Endometrial microvascular endothelial cells (primary cell): Measurements from ENCODE around the gene IRF2BP2. TPM values are rescaled to one million over a fixed set of nuclear protein-coding genes. Genes with fewer than 3 reads are reported as not detected.

Experiments
- in situ Hi-C: cut with HindIII; loops from 2 replicates; pipeline ENCODE4 v1.10.0; 2017; ENCODE audit warnings: low sequenced_read_pairs, low pct_unique_long_range_greater_than_20kb; ENCODE audit errors: inconsistent ontology term
- total RNA-seq: library from RNA; depleted of rRNA; stranded (reverse); fragments of >200 nt; gene quantifications from one replicate; pipeline ENCODE4 v1.2.3, GENCODE V29; 2015; ENCODE audit errors: inconsistent ontology term

Gene IRF2BP2
- total RNA-seq, 1 donor from 2014 or later = 57.4 TPM

- in situ Hi-C loops = loop anchor here (10.0 to 25.0 kb wide), 4 partner anchors 94 to 457 kb away; no protein-coding TSS in a partner anchor
Measured at GRCh38 chr1:234617986-234618736, 8.2 kb upstream of the IRF2BP2 start.

DNA sequence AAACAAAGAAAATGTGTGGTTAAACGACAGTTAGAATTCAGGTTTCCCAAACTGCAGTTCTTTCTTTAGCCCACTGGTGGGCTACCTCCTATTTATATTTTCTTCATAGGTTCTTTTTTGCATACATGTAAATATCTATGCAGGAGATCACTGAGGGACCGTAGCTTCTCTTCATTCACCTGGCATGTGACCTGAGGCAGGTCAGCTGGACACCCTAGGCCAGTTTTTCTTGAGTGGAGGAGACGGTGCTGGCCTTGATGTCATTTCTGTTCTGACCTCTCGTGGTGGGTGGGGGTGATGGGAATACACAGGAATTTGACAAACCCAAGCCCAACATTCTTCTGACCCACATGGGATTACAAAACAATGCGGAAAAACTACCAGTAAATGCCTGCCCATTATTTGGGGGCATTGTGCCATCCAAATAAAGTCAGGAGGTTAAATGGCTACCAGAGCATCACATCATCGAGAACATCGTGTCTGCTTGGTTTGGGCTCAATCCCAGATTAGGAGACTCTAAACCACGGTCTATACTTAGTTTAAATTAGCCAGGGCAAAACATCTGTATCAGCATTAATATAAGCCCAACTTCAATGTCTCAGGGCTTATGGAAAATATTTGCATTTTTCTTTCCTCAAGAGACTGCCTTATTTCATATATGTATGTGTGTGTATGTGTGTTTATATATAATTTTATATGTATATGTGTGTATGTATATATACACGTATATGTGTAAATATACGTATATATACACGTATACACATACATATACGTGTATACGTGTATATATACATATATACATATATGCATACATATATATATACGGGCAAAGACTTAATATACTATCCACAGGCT is 7.4 kb upstream of the IRF2BP2 start:
- in situ Hi-C loops = loop anchor here (10.0 to 25.0 kb wide), 4 partner anchors 95 to 457 kb away; no protein-coding TSS in a partner anchor

DNA sequence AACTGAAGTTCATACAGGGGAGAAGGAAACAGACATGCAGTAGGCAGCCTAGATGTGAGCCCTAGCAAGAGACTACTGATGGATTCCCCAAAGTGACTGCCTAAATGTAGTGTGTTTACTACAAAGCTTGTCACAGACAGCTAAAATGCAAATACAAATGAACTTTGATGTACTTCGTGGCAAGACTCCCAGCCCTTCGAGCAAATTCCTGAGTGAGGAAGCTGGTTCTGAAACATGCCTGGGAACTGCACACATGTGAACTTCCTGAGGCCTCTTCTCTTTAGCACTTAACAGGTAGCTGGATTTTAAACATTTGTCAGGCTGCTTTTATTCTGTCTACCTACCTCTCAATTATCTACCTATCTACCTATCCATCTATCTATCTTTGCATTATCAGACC is 6.7 kb upstream of the IRF2BP2 start:
- in situ Hi-C loops = loop anchor here (10.0 to 25.0 kb wide), 4 partner anchors 96 to 458 kb away; no protein-coding TSS in a partner anchor

- in situ Hi-C loops = loop anchor here (10.0 to 25.0 kb wide), 4 partner anchors 98 to 461 kb away; no protein-coding TSS in a partner anchor
Measured at GRCh38 chr1:234614081-234614489, 4.1 kb upstream of the IRF2BP2 start.

GRCh38 chr1:234613128-234613875 is 3.3 kb upstream of the IRF2BP2 start:
- in situ Hi-C loops = loop anchor here (10.0 to 25.0 kb wide), 4 partner anchors 99 to 461 kb away; no protein-coding TSS in a partner anchor

DNA sequence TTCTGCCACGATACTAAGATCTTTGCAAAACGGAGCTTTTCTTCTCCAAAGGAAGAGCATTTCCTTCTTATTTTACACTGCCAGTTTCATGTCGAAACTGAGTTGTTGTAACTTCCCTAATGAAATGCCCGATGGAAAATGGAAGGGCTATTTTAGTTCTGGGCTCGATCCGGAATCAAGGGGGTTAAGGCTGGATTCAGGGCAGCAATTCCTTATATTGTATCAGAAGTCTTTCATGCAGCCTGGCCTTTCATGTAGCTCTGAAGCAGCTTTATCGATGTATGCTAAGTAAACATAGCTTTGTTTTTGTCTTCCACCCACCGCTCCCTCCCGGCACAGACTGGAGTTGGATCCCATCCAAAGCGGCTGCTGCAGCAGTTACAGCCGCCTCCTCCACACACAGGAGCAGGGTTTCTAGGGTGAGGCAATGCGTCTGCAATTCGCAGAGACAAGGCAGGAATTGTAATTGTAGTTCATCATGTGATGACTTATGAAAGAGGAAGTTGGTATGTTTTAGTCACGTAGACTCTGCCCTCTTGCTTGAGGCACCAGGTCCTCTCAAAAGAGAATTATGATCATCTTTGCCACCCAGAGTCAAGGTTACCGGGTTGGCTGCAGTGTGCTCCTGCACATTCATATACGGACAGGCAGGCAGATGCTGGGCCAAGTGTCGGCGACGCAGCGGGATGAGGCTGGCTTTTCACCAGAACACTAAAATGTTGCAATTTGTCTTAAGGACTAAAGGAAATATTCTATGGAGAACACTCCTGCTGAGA is 2.6 kb upstream of the IRF2BP2 start:
- in situ Hi-C loops = loop anchor here (10.0 to 25.0 kb wide), 4 partner anchors 100 to 462 kb away; no protein-coding TSS in a partner anchor

DNA sequence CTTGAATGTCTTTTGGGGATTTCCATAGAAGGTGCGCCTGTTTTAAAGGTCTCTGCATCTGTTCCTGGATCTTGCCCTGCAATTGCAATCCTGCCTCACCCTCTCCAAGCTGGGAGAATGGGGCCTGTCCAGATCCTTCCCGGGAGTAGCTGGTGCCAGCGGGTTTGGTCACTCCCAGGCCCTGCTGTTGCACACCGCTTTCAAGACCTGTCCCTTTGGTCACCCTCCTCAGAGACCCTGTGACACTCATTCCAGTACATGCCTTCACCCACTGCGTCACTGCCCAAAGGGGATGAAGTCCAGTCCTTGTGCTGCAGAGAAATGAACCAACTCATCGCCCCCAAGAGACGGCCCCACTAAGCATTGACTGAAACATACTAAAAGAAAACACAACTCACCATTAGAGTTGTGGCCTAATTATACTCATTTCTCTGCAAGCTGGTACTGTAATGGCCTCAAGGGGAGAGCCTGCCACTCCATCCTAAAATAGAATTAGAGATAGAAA is 1.9 kb upstream of the IRF2BP2 start:
- in situ Hi-C loops = loop anchor here (10.0 to 25.0 kb wide), 4 partner anchors 100 to 463 kb away; no protein-coding TSS in a partner anchor

DNA sequence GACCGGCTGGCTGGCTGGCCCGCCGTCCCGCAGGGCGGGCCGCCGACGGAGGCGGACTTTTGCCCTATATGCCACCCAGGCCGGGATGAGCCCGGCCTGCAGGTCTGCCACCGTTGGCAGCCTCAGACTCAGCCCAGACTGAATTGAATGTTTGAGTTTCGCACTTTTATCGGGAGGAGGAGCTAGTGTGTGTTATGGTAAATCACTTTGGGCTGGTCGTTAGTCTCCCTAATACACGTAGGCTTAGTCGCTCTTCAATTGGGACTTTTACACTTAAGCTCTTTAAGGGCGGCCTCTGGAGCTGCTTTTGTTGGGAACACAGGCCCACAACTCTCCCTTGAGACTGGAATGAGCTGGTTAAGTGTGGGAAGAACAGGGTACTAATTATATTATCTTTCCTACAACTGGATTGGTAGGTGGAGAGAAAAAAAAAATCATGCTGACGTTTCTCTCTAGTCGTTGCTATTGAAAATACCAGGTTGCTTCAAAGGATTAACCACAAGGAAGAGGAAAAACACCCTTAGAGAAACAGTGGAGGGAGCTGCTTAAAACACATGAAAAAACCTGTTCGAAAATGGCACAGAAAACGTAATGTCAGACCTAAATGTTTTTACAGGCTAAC is 1.4 kb upstream of the IRF2BP2 start:
- in situ Hi-C loops = loop anchor here (10.0 to 25.0 kb wide), 4 partner anchors 101 to 463 kb away; no protein-coding TSS in a partner anchor

- in situ Hi-C loops = loop anchor here (10.0 to 25.0 kb wide), 4 partner anchors 102 to 464 kb away; no protein-coding TSS in a partner anchor
Measured at GRCh38 chr1:234610666-234611224, 767 bp upstream of the IRF2BP2 start.

DNA sequence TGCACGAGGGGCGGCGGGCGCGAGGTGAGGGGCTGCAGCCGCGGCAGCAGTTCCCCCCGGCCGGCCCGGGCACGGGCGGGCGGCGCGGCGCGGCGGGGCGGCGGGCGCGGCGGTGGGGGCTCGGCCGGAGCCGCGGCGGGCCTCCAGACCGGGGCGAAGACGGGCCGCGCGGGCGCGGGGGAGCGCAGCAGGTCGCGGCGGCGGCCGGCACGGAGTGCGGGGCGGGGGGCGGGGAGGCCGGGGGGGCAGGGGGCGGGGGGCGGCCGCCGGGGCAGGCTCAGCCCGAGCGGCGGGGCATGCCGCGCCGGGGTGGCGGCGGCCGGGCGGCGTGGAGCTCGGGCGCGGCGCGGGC is 311 bp downstream of the IRF2BP2 start:
- in situ Hi-C loops = loop anchor here (10.0 to 25.0 kb wide), 4 partner anchors 103 to 465 kb away; no protein-coding TSS in a partner anchor

GRCh38 chr1:234608911-234609690 is 877 bp downstream of the IRF2BP2 start:
- in situ Hi-C loops = loop anchor here (25.0 kb wide), 2 partner anchors 103 to 378 kb away; no protein-coding TSS in a partner anchor

GRCh38 chr1:234608025-234608910 is 1.7 kb downstream of the IRF2BP2 start:
- in situ Hi-C loops = loop anchor here (25.0 kb wide), 2 partner anchors 104 to 379 kb away; no protein-coding TSS in a partner anchor

GRCh38 chr1:234607109-234608024 is 2.6 kb downstream of the IRF2BP2 start:
- in situ Hi-C loops = loop anchor here (25.0 kb wide), 2 partner anchors 105 to 380 kb away; no protein-coding TSS in a partner anchor

GRCh38 chr1:234606784-234607108 is 3.2 kb downstream of the IRF2BP2 start:
- in situ Hi-C loops = loop anchor here (25.0 kb wide), 2 partner anchors 106 to 381 kb away; no protein-coding TSS in a partner anchor
